Thoracic aorta (tissue), 2 donors: ENCODE results near the gene HDAC4. TPM values are rescaled to one million over a fixed set of nuclear protein-coding genes. Genes with fewer than 3 reads are reported as not detected.

Source experiments
- ATAC-seq: fragments of 150-250 bp; one replicate; pipeline ENCODE4 v1.8.0; 2017; ENCODE audit warnings: low read depth; ENCODE audit not compliant: insufficient number of reproducible peaks, low FRiP score
- DNase-seq: peaks from one replicate; pipeline ENCODE4 v3.0.0-alpha.2; 2020; ENCODE audit warnings: low spot score
- H3K27ac ChIP-seq, 2 donors: fragments of 200-600 bp; sonication (generic); 1 replicate in 1 of 2; 2 replicates in 1 of 2; pipeline ENCODE4 v1.5.1; 2016; ENCODE audit warnings: mild to moderate bottlenecking in 2 of 2, moderate library complexity in 2 of 2
- H3K27me3 ChIP-seq: fragments of 200-600 bp; sonication (generic); replicated peaks from 2 replicates; pipeline ENCODE4 v1.6.0; 2016; ENCODE audit warnings: mild to moderate bottlenecking; ENCODE audit not compliant: insufficient read depth
- H3K36me3 ChIP-seq: fragments of 200-600 bp; sonication (generic); one replicate; pipeline ENCODE4 v1.5.1; 2016
- H3K4me1 ChIP-seq, 2 donors: fragments of 200-600 bp; sonication (generic); 1 replicate in 1 of 2; 2 replicates in 1 of 2; pipeline versions ENCODE4 v1.5.1 to v1.6.0; 2016; ENCODE audit warnings: low read depth in 2 of 2, mild to moderate bottlenecking in 1 of 2; ENCODE audit not compliant: control insufficient read depth in 1 of 2
- H3K4me3 ChIP-seq: fragments of 200-600 bp; sonication (generic); 2 replicates; pipeline ENCODE4 v1.5.1; 2016; ENCODE audit warnings: mild to moderate bottlenecking
- H3K9me3 ChIP-seq: fragments of 200-600 bp; sonication (generic); 2 replicates; pipeline ENCODE4 v1.5.1; 2016
- CTCF ChIP-seq: fragments of 200-600 bp; sonication (generic); IDR thresholded peaks from one replicate; pipeline ENCODE4 v1.5.1; 2019; ENCODE audit warnings: antibody characterized with exemption
- total RNA-seq, 2 donors: library from RNA; depleted of rRNA; stranded (reverse); fragments of >200 nt; gene quantifications; one replicate each; pipeline versions ENCODE4 v1.1.0 to v1.2.3, GENCODE V29; 2016

HDAC4 gene
- total RNA-seq, 2 donors from 2014 or later: 79.2 to 163 TPM

GRCh38 chr2:239105234-239105633 lies 295.6 kb downstream of the HDAC4 start:
- ATAC-seq: no peak
- no peaks in the 10 kb centered on the region for H3K9me3 ChIP-seq
- H3K27me3 ChIP-seq: no peaks in the 10 kb centered on the region
- DNase-seq: no peak
- no peak overlapping the region for H3K4me3 ChIP-seq
- H3K36me3 ChIP-seq: peaks cover 24% of the 10 kb centered on the region
- peaks cover 6 to 14% of the 10 kb centered on the region in 2 donors for H3K4me1 ChIP-seq
- no peak for TF ChIP-seq CTCF
- no peak overlapping the region for H3K27ac ChIP-seq

- Histone ChIP-seq H3K36me3 (peaks cover 26% of the 10 kb centered on the region), H3K27ac (no peak overlapping the region), H3K4me3 (no peak overlapping the region), H3K9me3 (no peaks in the 10 kb centered on the region), H3K4me1 (peaks cover 6 to 14% of the 10 kb centered on the region in 2 donors), H3K27me3 (no peaks in the 10 kb centered on the region)
- TF ChIP-seq CTCF: no peak
- ATAC-seq (no peak), DNase-seq (no peak)
These were observed 296.0 kb downstream of the HDAC4 start for GRCh38 chr2:239104800-239105199.

- TF ChIP-seq CTCF: no peak
- H3K36me3 ChIP-seq: peaks cover 17% of the 10 kb centered on the region
- ATAC-seq: no peak
- H3K4me3 ChIP-seq: no peak overlapping the region
- peaks cover 6 to 14% of the 10 kb centered on the region in 2 donors for H3K4me1 ChIP-seq
- H3K27me3 ChIP-seq: no peaks in the 10 kb centered on the region
- DNase-seq: no peak
- peak overlapping the region in 1 of 2 donors; percentile 19 for H3K27ac ChIP-seq
- no peaks in the 10 kb centered on the region for H3K9me3 ChIP-seq
These were observed 297.4 kb downstream of the HDAC4 start for GRCh38 chr2:239103125-239104098.

- Histone ChIP-seq H3K9me3 (no peaks in the 10 kb centered on the region), H3K4me1 (peaks cover 6 to 14% of the 10 kb centered on the region in 2 donors), H3K4me3 (no peak overlapping the region), H3K27me3 (no peaks in the 10 kb centered on the region), H3K27ac (no peak overlapping the region), H3K36me3 (peaks cover 17% of the 10 kb centered on the region)
- ATAC-seq: no peak
- TF ChIP-seq CTCF: no peak
- no peak for DNase-seq
These were observed 298.6 kb downstream of the HDAC4 start for GRCh38 chr2:239102266-239102665.

GRCh38 chr2:239101807-239102206 lies 299.0 kb downstream of the HDAC4 start:
- H3K27ac ChIP-seq: no peak overlapping the region
- H3K27me3 ChIP-seq: no peaks in the 10 kb centered on the region
- ATAC-seq (no peak), DNase-seq (no peak)
- no peak overlapping the region for H3K4me3 ChIP-seq
- no peaks in the 10 kb centered on the region for H3K9me3 ChIP-seq
- peaks cover 6 to 14% of the 10 kb centered on the region in 2 donors for H3K4me1 ChIP-seq
- no peak for TF ChIP-seq CTCF
- peaks cover 17% of the 10 kb centered on the region for H3K36me3 ChIP-seq
